T-cell (primary cell): Measurements from ENCODE around the gene ST8SIA1. TPM values are rescaled to one million over a fixed set of nuclear protein-coding genes. Genes with fewer than 3 reads are reported as not detected.

Source experiments
- ATAC-seq, 4 experiments: fragments of 200-7000 bp in 3 of 4; fragments of 150-1000 bp in 1 of 4; cut with Tn5 transposase; replicated peaks in 1 of 4; 1 replicate in 3 of 4; 2 replicates in 1 of 4; pipeline ENCODE4 v1.10.0; 2021; ENCODE audit warnings: moderate library complexity in 3 of 4, mild to moderate bottlenecking in 2 of 4, moderate number of reproducible peaks in 1 of 4
- CTCF ChIA-PET, 2 donors: fragments of 300-600 bp; sonication (Branson Sonifier 250); formaldehyde crosslinking; loops; one replicate each; lab custom pipeline; 2022; ENCODE audit warnings: antibody characterized with exemption in 2 of 2; lab: Charles Lee
- POLR2A ChIA-PET, 2 donors: fragments of 300-600 bp; sonication (Branson Sonifier 250); formaldehyde crosslinking; loops; one replicate each; lab custom pipeline; 2022; ENCODE audit warnings: antibody characterized with exemption in 2 of 2; lab: Charles Lee
- DNase-seq, 35 experiments: peaks; one replicate each; pipeline versions ENCODE4 v3.0.0 to v3.0.0-alpha.2; 2013 to 2023
- H3K27ac ChIP-seq: one replicate; pipeline ENCODE4 v1.5.1; 2013; ENCODE audit warnings: low read length
- H3K27me3 ChIP-seq, 2 experiments: replicated peaks in 1 of 2; 1 replicate in 1 of 2; 2 replicates in 1 of 2; pipeline versions ENCODE4 v1.6.1 to v1.7.0; 2013; ENCODE audit warnings: low read length in 1 of 2, mixed read lengths in 1 of 2; ENCODE audit not compliant: control insufficient read depth in 2 of 2, insufficient read depth in 2 of 2; ENCODE audit errors: extremely low read depth in 1 of 2
- H3K36me3 ChIP-seq, 2 donors: 1 replicate in 1 of 2; 2 replicates in 1 of 2; pipeline versions ENCODE4 v1.6.1 to v1.7.0; 2013; ENCODE audit warnings: low read length in 1 of 2; ENCODE audit not compliant: control insufficient read depth in 2 of 2, insufficient read depth in 1 of 2; ENCODE audit errors: extremely low read depth in 1 of 2
- H3K4me1 ChIP-seq, 2 experiments: 1 replicate in 1 of 2; 2 replicates in 1 of 2; pipeline versions ENCODE4 v1.6.1 to v1.7.0; 2013; ENCODE audit warnings: low read length in 2 of 2, mixed read lengths in 1 of 2; ENCODE audit not compliant: insufficient read depth in 2 of 2, control insufficient read depth in 1 of 2; ENCODE audit errors: extremely low read depth in 1 of 2
- H3K4me3 ChIP-seq, 2 donors: 1 replicate in 1 of 2; 2 replicates in 1 of 2; pipeline versions ENCODE4 v1.5.1 to v1.7.0; 2013; ENCODE audit warnings: mild to moderate bottlenecking in 2 of 2, low read length in 1 of 2, moderate library complexity in 1 of 2; ENCODE audit not compliant: control insufficient read depth in 1 of 2; ENCODE audit errors: extremely low read depth in 1 of 2
- H3K9me3 ChIP-seq: 2 replicates; pipeline ENCODE4 v1.7.0; 2013
- H3K27ac Mint-ChIP-seq, 2 donors: one replicate each; pipeline ENCODE4 v1.8.0; 2020 to 2021; ENCODE audit warnings: mild to moderate bottlenecking in 2 of 2, mixed read lengths in 2 of 2
- H3K27me3 Mint-ChIP-seq, 2 donors: one replicate each; pipeline ENCODE4 v1.8.0; 2021 to 2022; ENCODE audit warnings: mixed read lengths in 2 of 2
- H3K36me3 Mint-ChIP-seq: one replicate; pipeline ENCODE4 v1.8.0; 2021; ENCODE audit warnings: mixed read lengths
- H3K4me1 Mint-ChIP-seq, 3 donors: one replicate each; pipeline ENCODE4 v1.8.0; 2020 to 2022; ENCODE audit warnings: mixed read lengths in 3 of 3, mild to moderate bottlenecking in 1 of 3
- H3K4me3 Mint-ChIP-seq, 3 donors: one replicate each; pipeline ENCODE4 v1.8.0; 2020 to 2022; ENCODE audit warnings: mild to moderate bottlenecking in 3 of 3, mixed read lengths in 3 of 3, moderate library complexity in 3 of 3
- H3K9me3 Mint-ChIP-seq, 3 donors: one replicate each; pipeline ENCODE4 v1.8.0; 2020 to 2022; ENCODE audit warnings: mixed read lengths in 3 of 3
- WGBS: methylation state at CpG from one replicate; pipeline ENCODE4 v1.1.5; 2013; ENCODE audit warnings: missing lambda C conversion rate; ENCODE audit not compliant: insufficient coverage; 5-methylcytosine and 5-hydroxymethylcytosine counted together
- total RNA-seq, 35 experiments: library from RNA in 6 of 35; stranded (reverse) in 6 of 35; fragments of 120-200 nt in 1 of 35; gene quantifications; one replicate each; pipeline versions ENCODE4 v1.2.1 to v1.2.4 and lab custom pipeline; 2013 to 2026

Gene ST8SIA1
- total RNA-seq, 5 donors from 2014 or later (not counting 1 experiment from before 2014, with no cell fraction given), result 10.8 to 19.8 (median 15.2) TPM

DNA sequence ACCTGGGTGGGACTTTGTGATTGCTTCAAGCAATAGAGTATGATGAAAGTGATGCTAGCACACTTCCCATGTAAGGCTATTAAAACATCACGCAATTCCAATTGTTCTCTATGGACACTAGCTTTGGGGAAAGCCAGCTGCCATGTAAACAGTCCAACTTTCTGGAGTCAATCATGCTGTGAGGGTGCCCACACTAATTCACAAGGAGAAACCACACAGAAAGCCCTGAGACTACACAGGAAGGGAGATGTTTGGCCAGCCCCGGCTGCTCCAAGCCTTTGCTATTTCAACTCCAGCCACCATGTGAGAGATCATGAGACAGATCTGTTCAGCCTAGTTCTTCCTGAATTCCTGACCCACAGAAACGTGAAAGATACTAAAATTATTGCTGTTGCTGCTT is 96.3 kb downstream of the ST8SIA1 start:
- no peaks in the 10 kb centered on the region for H3K27me3 Mint-ChIP-seq
- ChIA-PET POLR2A (no interaction called here), CTCF (no interaction called here)
- H3K27ac Mint-ChIP-seq, result no peak overlapping the region
- H3K36me3 Mint-ChIP-seq, result peaks cover 9% of the 10 kb centered on the region
- no peak overlapping the region for H3K4me3 Mint-ChIP-seq
- H3K36me3 ChIP-seq, result no peaks in the 10 kb centered on the region
- H3K4me1 Mint-ChIP-seq, result no peaks in the 10 kb centered on the region
- ATAC-seq, result no peak
- no peaks in the 10 kb centered on the region for H3K4me1 ChIP-seq
- no peak overlapping the region for H3K27ac ChIP-seq
- WGBS, result 80% methylated on average over 2 of the region's 3 CpGs
- no peak overlapping the region for H3K4me3 ChIP-seq
- DNase-seq, result no peak
- no peaks in the 10 kb centered on the region for H3K27me3 ChIP-seq
- H3K9me3 ChIP-seq, result no peaks in the 10 kb centered on the region
- peaks cover 0 to 4% (median 3%) of the 10 kb centered on the region in 3 donors for H3K9me3 Mint-ChIP-seq

DNA sequence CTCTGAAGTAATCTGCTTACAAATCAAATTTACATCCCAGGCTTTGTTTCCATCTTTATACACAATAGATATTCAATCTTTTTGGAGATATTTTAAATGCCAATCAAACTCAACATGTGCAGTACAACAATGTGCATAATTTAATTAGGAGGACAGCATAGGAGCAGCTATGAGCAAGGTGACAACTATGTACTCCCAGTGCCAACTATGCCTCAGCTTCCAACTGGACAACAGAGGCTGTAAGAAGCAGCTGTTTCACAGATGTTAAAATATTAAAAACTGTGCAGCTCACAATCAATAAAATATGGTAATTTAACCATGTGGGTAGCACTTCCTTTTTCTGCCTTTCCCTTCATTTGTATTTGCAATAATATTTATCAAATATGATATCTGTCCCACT is 99.9 kb downstream of the ST8SIA1 start:
- Mint-ChIP-seq H3K4me3 (no peak overlapping the region), H3K27ac (no peak overlapping the region), H3K27me3 (no peaks in the 10 kb centered on the region), H3K9me3 (peaks cover 0 to 4% (median 3%) of the 10 kb centered on the region in 3 donors), H3K4me1 (peaks cover 0 to 1% (median 0%) of the 10 kb centered on the region in 3 donors), H3K36me3 (peaks cover 5% of the 10 kb centered on the region)
- H3K9me3 ChIP-seq, result no peaks in the 10 kb centered on the region
- H3K27ac ChIP-seq, result no peak overlapping the region
- no peaks in the 10 kb centered on the region for H3K4me1 ChIP-seq
- ATAC-seq (no peak), DNase-seq (no peak)
- H3K27me3 ChIP-seq, result no peaks in the 10 kb centered on the region
- no peaks in the 10 kb centered on the region for H3K36me3 ChIP-seq
- ChIA-PET POLR2A (interaction anchor here in 1 of 2 donors (0.6 kb wide), 1 partner anchor 144 kb away, joined by 9 read pairs; no protein-coding TSS in a partner anchor), CTCF (interaction anchor here in 1 of 2 donors (0.6 kb wide), 1 partner anchor 278 kb away, joined by 3 read pairs; no protein-coding TSS in a partner anchor)
- H3K4me3 ChIP-seq, result no peak overlapping the region

DNA sequence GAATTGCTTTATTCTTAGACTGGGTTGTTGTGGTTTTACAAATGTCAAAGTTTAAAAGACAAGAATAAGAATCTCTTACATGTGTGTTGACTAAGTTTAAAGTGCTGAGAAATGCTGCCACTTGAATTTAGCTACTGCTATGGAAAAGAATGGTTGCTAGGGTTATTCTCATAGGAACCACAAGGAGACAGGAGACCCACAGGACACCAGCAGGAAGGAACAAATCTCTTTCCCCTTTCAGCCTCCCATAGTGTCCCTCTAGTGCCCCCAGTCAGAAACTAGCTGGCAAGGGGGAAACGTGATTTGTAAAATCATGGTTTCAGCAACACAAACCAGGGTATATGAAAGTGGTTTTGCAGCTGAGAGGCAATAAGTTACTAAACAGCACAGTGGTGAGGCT is 102.7 kb downstream of the ST8SIA1 start:
- Mint-ChIP-seq H3K9me3 (no peaks in the 10 kb centered on the region), H3K27ac (no peak overlapping the region), H3K27me3 (no peaks in the 10 kb centered on the region), H3K4me3 (no peak overlapping the region), H3K4me1 (peaks cover 0 to 2% (median 0%) of the 10 kb centered on the region in 3 donors), H3K36me3 (peaks cover 6% of the 10 kb centered on the region)
- Histone ChIP-seq H3K27me3 (no peaks in the 10 kb centered on the region), H3K9me3 (no peaks in the 10 kb centered on the region), H3K36me3 (no peaks in the 10 kb centered on the region), H3K4me1 (no peaks in the 10 kb centered on the region), H3K4me3 (no peak overlapping the region), H3K27ac (no peak overlapping the region)
- WGBS, result 80% methylated on average over 1 of the region's 1 CpG
- ChIA-PET POLR2A (no interaction called here), CTCF (no interaction called here)
- ATAC-seq, result no peak
- no peak for DNase-seq

DNA sequence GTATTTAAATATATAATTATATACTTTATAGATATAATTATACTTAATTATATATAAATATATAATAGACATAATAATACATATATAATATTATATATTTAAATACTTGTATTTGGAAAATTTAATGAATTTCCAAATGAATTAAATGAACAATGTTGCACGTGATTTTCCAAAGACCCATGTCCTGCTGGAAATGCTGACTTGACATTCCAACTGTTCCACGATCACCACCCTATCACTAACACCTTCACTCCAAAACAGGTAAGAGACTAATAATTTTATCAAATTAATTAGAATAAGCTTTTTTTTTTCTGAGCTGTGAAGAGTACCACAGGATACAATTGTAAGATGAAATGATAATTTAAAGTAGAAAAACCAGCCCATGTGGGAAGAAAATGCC is 103.4 kb downstream of the ST8SIA1 start:
- Histone ChIP-seq H3K36me3 (no peaks in the 10 kb centered on the region), H3K4me3 (no peak overlapping the region), H3K4me1 (no peaks in the 10 kb centered on the region), H3K9me3 (no peaks in the 10 kb centered on the region), H3K27ac (no peak overlapping the region), H3K27me3 (no peaks in the 10 kb centered on the region)
- Mint-ChIP-seq H3K27ac (no peak overlapping the region), H3K4me3 (no peak overlapping the region), H3K4me1 (peaks cover 0 to 9% (median 0%) of the 10 kb centered on the region in 3 donors), H3K36me3 (peaks cover 6% of the 10 kb centered on the region), H3K27me3 (no peaks in the 10 kb centered on the region), H3K9me3 (no peaks in the 10 kb centered on the region)
- POLR2A ChIA-PET, result no interaction called here
- CTCF ChIA-PET, result no interaction called here
- no peak for ATAC-seq
- no CpG with 5 or more reads among the region's 2 CpGs for WGBS
- DNase-seq, result no peak

DNA sequence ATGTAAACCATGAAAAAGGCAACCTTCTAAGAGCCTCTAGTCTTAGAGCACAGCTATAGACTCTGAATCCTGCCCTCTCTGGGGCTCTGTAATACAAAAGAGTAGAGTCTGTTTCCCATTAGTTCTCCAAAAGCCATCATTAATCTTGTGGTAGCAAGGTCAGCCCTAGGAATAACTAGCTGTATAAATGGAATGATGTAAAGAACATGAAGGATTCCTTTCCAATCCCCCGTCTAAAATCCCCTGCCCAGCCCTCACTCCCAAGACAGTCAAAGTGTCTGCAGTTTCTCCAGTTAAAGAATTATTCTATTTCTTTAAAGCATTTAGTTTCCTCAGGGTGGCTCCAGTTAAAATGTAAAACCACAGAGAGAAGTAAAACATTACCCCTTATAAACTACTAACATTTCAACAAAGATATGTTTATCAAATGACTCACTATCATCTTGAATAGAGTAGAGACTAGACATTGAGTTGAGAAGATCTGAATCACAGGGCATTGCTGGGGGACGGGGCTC is 104.2 kb downstream of the ST8SIA1 start:
- DNase-seq (no peak), ATAC-seq (no peak)
- no CpG with 5 or more reads among the region's 2 CpGs for WGBS
- Mint-ChIP-seq H3K4me3 (no peak overlapping the region), H3K9me3 (no peaks in the 10 kb centered on the region), H3K27ac (no peak overlapping the region), H3K4me1 (peaks cover 0 to 16% (median 5%) of the 10 kb centered on the region in 3 donors), H3K27me3 (no peaks in the 10 kb centered on the region), H3K36me3 (peaks cover 6% of the 10 kb centered on the region)
- Histone ChIP-seq H3K4me1 (peaks cover 0 to 4% of the 10 kb centered on the region in 2 experiments), H3K27me3 (no peaks in the 10 kb centered on the region), H3K27ac (no peak overlapping the region), H3K9me3 (no peaks in the 10 kb centered on the region), H3K4me3 (no peak overlapping the region), H3K36me3 (no peaks in the 10 kb centered on the region)
- ChIA-PET POLR2A (no interaction called here), CTCF (no interaction called here)

DNA sequence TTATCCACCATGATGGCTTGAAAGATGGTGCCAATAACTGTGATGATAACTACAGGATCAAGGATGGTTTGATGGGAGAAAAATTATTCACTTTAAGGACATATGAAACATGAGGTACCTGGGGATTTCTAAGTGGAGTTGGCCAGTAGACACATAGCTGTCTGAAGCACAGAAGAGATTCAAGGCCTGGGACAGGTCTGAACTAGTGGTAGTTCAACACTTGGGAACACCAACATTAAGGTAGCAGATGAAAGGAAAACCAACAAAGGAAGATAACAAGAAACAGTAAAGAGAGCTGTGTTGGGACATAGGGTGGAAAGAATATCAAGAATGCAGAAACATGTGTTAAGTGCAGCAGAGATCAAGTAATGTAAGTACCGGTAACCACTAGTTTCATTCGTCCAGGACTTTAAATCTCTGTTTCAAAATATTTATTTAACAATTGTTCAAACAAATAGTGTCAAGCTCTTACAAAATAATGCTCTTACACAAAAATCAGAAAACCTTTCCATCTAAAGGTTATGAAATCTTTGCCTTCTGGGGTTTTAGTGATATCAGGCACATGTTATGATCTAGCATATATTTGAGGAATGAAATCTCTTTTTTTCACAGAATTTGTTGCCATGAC is 104.7 kb downstream of the ST8SIA1 start:
- WGBS, result no CpG with 5 or more reads among the region's 2 CpGs
- POLR2A ChIA-PET, result no interaction called here
- no peaks in the 10 kb centered on the region for H3K36me3 ChIP-seq
- peaks cover 0 to 4% of the 10 kb centered on the region in 2 experiments for H3K4me1 ChIP-seq
- Mint-ChIP-seq H3K9me3 (no peaks in the 10 kb centered on the region), H3K4me3 (no peak overlapping the region), H3K27me3 (no peaks in the 10 kb centered on the region), H3K4me1 (peaks cover 0 to 21% (median 10%) of the 10 kb centered on the region in 3 donors), H3K27ac (peak overlapping the region in 1 of 2 donors; percentile 39), H3K36me3 (peaks cover 6% of the 10 kb centered on the region)
- no peak overlapping the region for H3K4me3 ChIP-seq
- H3K27me3 ChIP-seq, result no peaks in the 10 kb centered on the region
- no peaks in the 10 kb centered on the region for H3K9me3 ChIP-seq
- ATAC-seq, result no peak
- CTCF ChIA-PET, result no interaction called here
- no peak for DNase-seq
- no peak overlapping the region for H3K27ac ChIP-seq
